ENCODE measurements around the gene SCN8A.
"Not testable (repeated sequence)": the region's sequence is repeated elsewhere in the genome, so short reads cannot be mapped to it uniquely, and the experiment has no call there.

SCN8A gene

GRCh38 chr12:51821440-51822260 lies 230.6 kb downstream of the SCN8A start:
- Mint-ChIP-seq H3K27me3 (no peaks in the 10 kb centered on the region), H3K36me3 (ENCODE audit: low read depth) (no peaks in the 10 kb centered on the region), H3K9me3 (no peaks in the 10 kb centered on the region), H3K4me1 (ENCODE audit: low read depth) (peaks cover 25% of the 10 kb centered on the region), H3K27ac (peak overlapping the region; percentile 59), H3K4me3 (peak overlapping the region; percentile 71)
- DNase-seq, result no peak

- Mint-ChIP-seq H3K27me3 (no peaks in the 10 kb centered on the region), H3K27ac (no peak overlapping the region)
Observed at GRCh38 chr12:51822261-51822616, 231.2 kb downstream of the SCN8A start.

GRCh38 chr12:51822956-51823355 lies 231.9 kb downstream of the SCN8A start:
- no peaks in the 10 kb centered on the region for H3K27me3 Mint-ChIP-seq
- no peaks in the 10 kb centered on the region for H3K9me3 Mint-ChIP-seq
- H3K27ac Mint-ChIP-seq, result no peak overlapping the region
- no peaks in the 10 kb centered on the region for H3K36me3 Mint-ChIP-seq (ENCODE audit: low read depth)
- DNase-seq, result no peak
- H3K4me3 Mint-ChIP-seq, result peak overlapping the region; percentile 66
- H3K4me1 Mint-ChIP-seq (ENCODE audit: low read depth), result peaks cover 38% of the 10 kb centered on the region

More at GRCh38 chr12:51822261-51822616, 231.2 kb downstream of the SCN8A start:
- Mint-ChIP-seq H3K4me1 (ENCODE audit: low read depth) (peaks cover 31% of the 10 kb centered on the region), H3K36me3 (ENCODE audit: low read depth) (no peaks in the 10 kb centered on the region), H3K9me3 (no peaks in the 10 kb centered on the region), H3K4me3 (peak overlapping the region; percentile 66)
- no peak for DNase-seq

GRCh38 chr12:51823875-51824565 lies 233.0 kb downstream of the SCN8A start:
- Mint-ChIP-seq H3K27me3 (no peaks in the 10 kb centered on the region), H3K9me3 (no peaks in the 10 kb centered on the region), H3K36me3 (ENCODE audit: low read depth) (no peaks in the 10 kb centered on the region), H3K4me3 (no peak overlapping the region), H3K27ac (no peak overlapping the region), H3K4me1 (ENCODE audit: low read depth) (peaks cover 47% of the 10 kb centered on the region)
- no peak for DNase-seq

GRCh38 chr12:51825216-51825615 lies 234.2 kb downstream of the SCN8A start:
- peak overlapping the region; percentile 3 for H3K27ac Mint-ChIP-seq
- peaks cover 38% of the 10 kb centered on the region for H3K4me1 Mint-ChIP-seq (ENCODE audit: low read depth)
- H3K4me3 Mint-ChIP-seq, result no peak overlapping the region
- no peaks in the 10 kb centered on the region for H3K27me3 Mint-ChIP-seq
- H3K36me3 Mint-ChIP-seq (ENCODE audit: low read depth), result no peaks in the 10 kb centered on the region
- no peaks in the 10 kb centered on the region for H3K9me3 Mint-ChIP-seq
- DNase-seq, result no peak

- Mint-ChIP-seq H3K27me3 (peaks cover 10% of the 10 kb centered on the region), H3K4me1 (ENCODE audit: low read depth) (peaks cover 38% of the 10 kb centered on the region), H3K9me3 (no peaks in the 10 kb centered on the region), H3K36me3 (ENCODE audit: low read depth) (no peaks in the 10 kb centered on the region), H3K4me3 (no peak overlapping the region), H3K27ac (peak overlapping the region; percentile 44)
- no peak for DNase-seq
Observed at GRCh38 chr12:51826881-51827280, 235.8 kb downstream of the SCN8A start.

GRCh38 chr12:51827925-51828818 lies 237.1 kb downstream of the SCN8A start:
- peak; percentile 73 for DNase-seq
- peaks cover 22% of the 10 kb centered on the region for H3K27me3 Mint-ChIP-seq
- peaks cover 36% of the 10 kb centered on the region for H3K4me1 Mint-ChIP-seq (ENCODE audit: low read depth)
- H3K9me3 Mint-ChIP-seq, result no peaks in the 10 kb centered on the region
- H3K27ac Mint-ChIP-seq, result peak overlapping the region; percentile 94
- peak overlapping the region; percentile 39 for H3K4me3 Mint-ChIP-seq
- H3K36me3 Mint-ChIP-seq (ENCODE audit: low read depth), result no peaks in the 10 kb centered on the region

GRCh38 chr12:51829011-51829481 lies 238.0 kb downstream of the SCN8A start:
- Mint-ChIP-seq H3K27me3 (peaks cover 31% of the 10 kb centered on the region), H3K4me1 (ENCODE audit: low read depth) (peaks cover 34% of the 10 kb centered on the region), H3K36me3 (ENCODE audit: low read depth) (no peaks in the 10 kb centered on the region)

GRCh38 chr12:51829641-51830040 lies 238.6 kb downstream of the SCN8A start:
- H3K4me1 Mint-ChIP-seq (ENCODE audit: low read depth), result peaks cover 34% of the 10 kb centered on the region
- H3K36me3 Mint-ChIP-seq (ENCODE audit: low read depth), result no peaks in the 10 kb centered on the region
- H3K27me3 Mint-ChIP-seq, result peaks cover 34% of the 10 kb centered on the region
- H3K4me3 Mint-ChIP-seq, result no peak overlapping the region
- no peaks in the 10 kb centered on the region for H3K9me3 Mint-ChIP-seq
- no peak overlapping the region for H3K27ac Mint-ChIP-seq
- DNase-seq, result no peak

More at GRCh38 chr12:51829011-51829481, 238.0 kb downstream of the SCN8A start:
- DNase-seq, result no peak
- peak overlapping the region; percentile 94 for H3K27ac Mint-ChIP-seq
- no peak overlapping the region for H3K4me3 Mint-ChIP-seq
- H3K9me3 Mint-ChIP-seq, result no peaks in the 10 kb centered on the region

- H3K9me3 Mint-ChIP-seq; H3K27ac Mint-ChIP-seq; H3K4me3 Mint-ChIP-seq; DNase-seq; H3K36me3 Mint-ChIP-seq (ENCODE audit: low read depth): not testable (repeated sequence)
- Mint-ChIP-seq H3K27me3 (peaks cover 44% of the 10 kb centered on the region), H3K4me1 (ENCODE audit: low read depth) (peaks cover 30% of the 10 kb centered on the region)
Observed at GRCh38 chr12:51831817-51832216, 240.8 kb downstream of the SCN8A start.

- Mint-ChIP-seq H3K9me3 (no peaks in the 10 kb centered on the region), H3K4me3 (no peak overlapping the region), H3K36me3 (ENCODE audit: low read depth) (no peaks in the 10 kb centered on the region), H3K27me3 (peaks cover 48% of the 10 kb centered on the region), H3K4me1 (ENCODE audit: low read depth) (peaks cover 23% of the 10 kb centered on the region), H3K27ac (no peak overlapping the region)
- DNase-seq, result no peak
Observed at GRCh38 chr12:51832354-51833107, 241.5 kb downstream of the SCN8A start.

GRCh38 chr12:51833448-51834227 lies 242.6 kb downstream of the SCN8A start:
- peaks cover 52% of the 10 kb centered on the region for H3K27me3 Mint-ChIP-seq
- DNase-seq, result no peak
- no peaks in the 10 kb centered on the region for H3K9me3 Mint-ChIP-seq
- peaks cover 12% of the 10 kb centered on the region for H3K4me1 Mint-ChIP-seq (ENCODE audit: low read depth)
- no peaks in the 10 kb centered on the region for H3K36me3 Mint-ChIP-seq (ENCODE audit: low read depth)
- no peak overlapping the region for H3K27ac Mint-ChIP-seq
- no peak overlapping the region for H3K4me3 Mint-ChIP-seq

GRCh38 chr12:51834411-51834810 lies 243.4 kb downstream of the SCN8A start:
- H3K36me3 Mint-ChIP-seq (ENCODE audit: low read depth), result no peaks in the 10 kb centered on the region
- H3K4me3 Mint-ChIP-seq, result no peak overlapping the region
- peaks cover 57% of the 10 kb centered on the region for H3K27me3 Mint-ChIP-seq
- H3K27ac Mint-ChIP-seq, result no peak overlapping the region
- no peak for DNase-seq
- peaks cover 10% of the 10 kb centered on the region for H3K4me1 Mint-ChIP-seq (ENCODE audit: low read depth)
- H3K9me3 Mint-ChIP-seq, result no peaks in the 10 kb centered on the region
